HUES48 (cell line): Measurements from ENCODE around the gene ABITRAM.
"Not testable (repeated sequence)": the region's sequence is repeated elsewhere in the genome, so short reads cannot be mapped to it uniquely, and the experiment has no call there.

Experiments used
- H3K27ac ChIP-seq: one replicate; pipeline ENCODE4 v1.7.0; 2013; ENCODE audit warnings: low read depth, low read length, inconsistent platforms
- H3K27me3 ChIP-seq: 2 replicates; pipeline ENCODE4 v1.6.1; 2013; ENCODE audit warnings: mild to moderate bottlenecking, low read length; ENCODE audit not compliant: control insufficient read depth, insufficient read depth
- H3K36me3 ChIP-seq: 2 replicates; pipeline ENCODE4 v1.6.1; 2013; ENCODE audit warnings: low read length; ENCODE audit not compliant: control insufficient read depth, insufficient read depth
- H3K4me1 ChIP-seq: 2 replicates; pipeline ENCODE4 v1.6.1; 2013; ENCODE audit warnings: mild to moderate bottlenecking, low read length; ENCODE audit not compliant: control insufficient read depth, insufficient read depth
- H3K4me3 ChIP-seq: 2 replicates; pipeline ENCODE4 v1.5.1; 2013; ENCODE audit warnings: mild to moderate bottlenecking, low read depth, low read length
- H3K9ac ChIP-seq: 2 replicates; pipeline ENCODE4 v1.6.1; 2013; ENCODE audit warnings: mild to moderate bottlenecking, low read depth, low read length, moderate library complexity
- H3K9me3 ChIP-seq: 2 replicates; pipeline ENCODE4 v1.6.1; 2013; ENCODE audit warnings: low read length; ENCODE audit not compliant: control insufficient read depth, insufficient read depth

Gene ABITRAM

DNA sequence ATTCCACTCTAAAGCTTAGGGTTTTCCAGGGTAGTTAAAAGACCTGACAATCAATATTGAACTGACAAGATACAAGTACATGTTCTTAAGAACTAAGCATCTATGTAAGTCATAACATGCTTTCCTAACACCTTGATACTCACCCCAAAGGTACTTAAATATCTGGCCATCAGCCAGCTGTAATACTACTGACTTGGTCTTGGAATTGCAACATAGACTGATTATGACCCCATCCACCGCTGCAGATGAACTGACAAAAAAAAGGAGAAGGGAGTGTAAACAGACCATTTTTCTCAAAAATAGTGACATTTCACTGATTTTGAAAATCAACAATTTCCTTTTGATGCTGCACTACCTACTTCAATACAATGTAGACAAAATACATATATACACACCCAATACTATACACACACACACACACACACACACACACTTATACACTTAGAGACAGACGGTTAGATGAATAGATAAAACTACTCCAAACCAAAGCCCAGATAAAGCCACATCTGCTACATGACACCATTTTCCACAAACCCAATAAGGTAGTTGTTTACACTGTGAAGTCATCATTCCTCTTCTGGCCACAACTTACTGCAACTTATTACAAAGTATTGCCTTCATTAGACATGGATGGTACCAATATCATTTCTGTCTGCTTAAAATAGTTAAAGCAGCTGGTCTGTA, 30.6 kb upstream of the ABITRAM start:
- Histone ChIP-seq H3K36me3 (peaks cover 92% of the 10 kb centered on the region), H3K27ac (no peak overlapping the region), H3K4me1 (no peaks in the 10 kb centered on the region), H3K4me3 (no peak overlapping the region), H3K27me3 (no peaks in the 10 kb centered on the region), H3K9me3 (no peaks in the 10 kb centered on the region), H3K9ac (no peak overlapping the region)

GRCh38 chr9:108904161-108904560, 30.0 kb upstream of the ABITRAM start:
- Histone ChIP-seq H3K4me3 (no peak overlapping the region), H3K36me3 (peaks cover 94% of the 10 kb centered on the region), H3K9me3 (no peaks in the 10 kb centered on the region), H3K27me3 (no peaks in the 10 kb centered on the region), H3K9ac (no peak overlapping the region), H3K4me1 (no peaks in the 10 kb centered on the region), H3K27ac (no peak overlapping the region)

DNA sequence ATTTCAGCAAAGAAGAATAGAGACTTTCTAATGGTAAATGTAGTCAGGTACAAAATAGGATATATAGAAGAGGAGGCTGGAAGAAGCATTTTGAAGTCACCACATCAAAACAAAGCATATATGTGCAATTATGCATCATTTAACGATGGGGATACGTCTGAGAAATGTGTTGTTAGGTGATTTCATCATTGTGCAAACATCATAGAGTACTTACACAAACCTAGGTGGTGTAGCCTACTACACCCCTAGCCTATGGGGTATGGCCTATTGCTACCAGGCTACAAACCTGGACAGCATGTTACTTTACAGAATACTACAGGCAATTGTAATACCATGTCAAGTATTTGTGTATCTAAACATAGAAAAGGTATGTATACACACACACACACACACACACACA, 28.7 kb upstream of the ABITRAM start:
- peaks cover 95% of the 10 kb centered on the region for H3K36me3 ChIP-seq
- no peaks in the 10 kb centered on the region for H3K9me3 ChIP-seq
- no peak overlapping the region for H3K27ac ChIP-seq
- no peak overlapping the region for H3K4me3 ChIP-seq
- H3K27me3 ChIP-seq = no peaks in the 10 kb centered on the region
- no peaks in the 10 kb centered on the region for H3K4me1 ChIP-seq
- H3K9ac ChIP-seq = no peak overlapping the region

GRCh38 chr9:108910402-108910801, 23.8 kb upstream of the ABITRAM start:
- H3K36me3 ChIP-seq = peaks cover 94% of the 10 kb centered on the region
- H3K27me3 ChIP-seq = no peaks in the 10 kb centered on the region
- H3K4me3 ChIP-seq = no peak overlapping the region

GRCh38 chr9:108910914-108911313, 23.3 kb upstream of the ABITRAM start:
- no peak overlapping the region for H3K9ac ChIP-seq
- no peak overlapping the region for H3K27ac ChIP-seq
- H3K4me1 ChIP-seq = no peaks in the 10 kb centered on the region
- no peaks in the 10 kb centered on the region for H3K27me3 ChIP-seq
- peaks cover 94% of the 10 kb centered on the region for H3K36me3 ChIP-seq
- no peaks in the 10 kb centered on the region for H3K9me3 ChIP-seq
- H3K4me3 ChIP-seq = no peak overlapping the region

More at GRCh38 chr9:108910402-108910801, 23.8 kb upstream of the ABITRAM start:
- no peaks in the 10 kb centered on the region for H3K9me3 ChIP-seq
- H3K4me1 ChIP-seq = no peaks in the 10 kb centered on the region
- no peak overlapping the region for H3K9ac ChIP-seq
- no peak overlapping the region for H3K27ac ChIP-seq

DNA sequence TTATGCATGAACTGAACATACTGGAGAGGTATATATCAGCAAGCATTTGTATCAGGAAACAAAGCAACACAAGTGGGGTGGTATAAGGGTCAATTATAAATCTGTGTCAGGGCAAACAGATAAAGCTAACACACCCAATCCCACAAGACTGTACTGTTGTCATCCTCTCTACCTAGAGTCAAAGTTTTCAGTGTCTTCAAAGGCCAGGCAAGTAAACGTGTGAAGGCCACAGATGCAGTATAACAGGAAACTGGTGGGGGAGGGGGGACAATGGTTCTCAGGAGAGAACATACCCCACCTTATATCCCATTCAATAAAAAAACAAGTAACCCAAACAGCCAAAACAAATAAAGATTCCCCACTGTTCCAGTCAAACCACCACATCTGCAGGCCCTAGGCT, 22.4 kb upstream of the ABITRAM start:
- Histone ChIP-seq H3K36me3 (peaks cover 94% of the 10 kb centered on the region), H3K4me1 (no peaks in the 10 kb centered on the region), H3K9me3 (no peaks in the 10 kb centered on the region), H3K27ac (no peak overlapping the region), H3K4me3 (no peak overlapping the region), H3K27me3 (no peaks in the 10 kb centered on the region), H3K9ac (no peak overlapping the region)

DNA sequence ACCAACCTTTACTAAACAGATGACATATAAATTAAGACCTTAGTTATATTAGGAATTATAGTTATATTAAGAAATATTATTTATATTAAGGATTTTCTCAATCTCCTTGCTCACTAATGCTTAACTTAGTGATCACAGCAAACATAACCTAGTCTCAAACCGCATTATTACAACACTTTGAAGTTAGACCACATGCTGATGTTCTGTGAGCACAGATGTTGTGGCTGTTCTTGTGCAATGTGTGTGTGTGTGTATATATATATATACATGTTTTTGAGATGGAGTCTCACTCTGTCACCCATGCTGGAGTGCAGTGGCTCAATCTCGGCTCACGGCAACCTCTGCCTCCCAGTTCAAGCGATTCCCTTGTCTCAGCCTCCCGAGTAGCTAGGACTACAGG, 20.8 kb upstream of the ABITRAM start:
- H3K27me3 ChIP-seq = no peaks in the 10 kb centered on the region
- no peak overlapping the region for H3K27ac ChIP-seq
- peaks cover 92% of the 10 kb centered on the region for H3K36me3 ChIP-seq
- no peak overlapping the region for H3K4me3 ChIP-seq
- H3K4me1 ChIP-seq = no peaks in the 10 kb centered on the region
- no peaks in the 10 kb centered on the region for H3K9me3 ChIP-seq
- no peak overlapping the region for H3K9ac ChIP-seq

DNA sequence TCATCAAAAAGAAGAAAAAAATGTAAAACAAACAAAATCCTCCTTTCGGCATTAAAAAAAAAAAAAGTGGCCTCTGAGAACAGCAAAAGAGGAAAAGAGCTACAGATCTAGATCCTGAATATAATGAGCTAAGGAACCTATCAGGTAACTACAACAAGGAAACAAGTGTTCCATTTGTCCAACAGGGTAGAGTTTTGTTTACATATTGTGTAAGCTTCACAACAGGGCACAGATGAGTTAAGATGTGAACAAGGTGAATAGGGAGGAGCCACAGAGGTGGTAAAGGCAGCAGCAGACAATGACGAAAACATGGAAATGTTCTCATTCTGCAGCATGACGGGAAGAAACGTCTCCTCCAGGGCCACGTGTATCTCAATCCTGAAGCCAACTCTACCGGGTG, 14.7 kb upstream of the ABITRAM start:
- Histone ChIP-seq H3K27ac (no peak overlapping the region), H3K4me3 (no peak overlapping the region), H3K27me3 (no peaks in the 10 kb centered on the region), H3K9ac (no peak overlapping the region), H3K36me3 (peaks cover 88% of the 10 kb centered on the region), H3K9me3 (no peaks in the 10 kb centered on the region), H3K4me1 (no peaks in the 10 kb centered on the region)

GRCh38 chr9:108920401-108920800, 13.8 kb upstream of the ABITRAM start:
- not testable (repeated sequence) for H3K9me3 ChIP-seq, H3K27ac ChIP-seq, H3K4me1 ChIP-seq, H3K9ac ChIP-seq, H3K4me3 ChIP-seq, H3K27me3 ChIP-seq
- H3K36me3 ChIP-seq = peaks cover 89% of the 10 kb centered on the region

- Histone ChIP-seq H3K9ac (no peak overlapping the region), H3K4me1 (no peaks in the 10 kb centered on the region), H3K27ac (no peak overlapping the region), H3K9me3 (no peaks in the 10 kb centered on the region), H3K4me3 (no peak overlapping the region), H3K36me3 (peaks cover 89% of the 10 kb centered on the region), H3K27me3 (no peaks in the 10 kb centered on the region)
Measured at GRCh38 chr9:108921200-108921599, 13.0 kb upstream of the ABITRAM start.

DNA sequence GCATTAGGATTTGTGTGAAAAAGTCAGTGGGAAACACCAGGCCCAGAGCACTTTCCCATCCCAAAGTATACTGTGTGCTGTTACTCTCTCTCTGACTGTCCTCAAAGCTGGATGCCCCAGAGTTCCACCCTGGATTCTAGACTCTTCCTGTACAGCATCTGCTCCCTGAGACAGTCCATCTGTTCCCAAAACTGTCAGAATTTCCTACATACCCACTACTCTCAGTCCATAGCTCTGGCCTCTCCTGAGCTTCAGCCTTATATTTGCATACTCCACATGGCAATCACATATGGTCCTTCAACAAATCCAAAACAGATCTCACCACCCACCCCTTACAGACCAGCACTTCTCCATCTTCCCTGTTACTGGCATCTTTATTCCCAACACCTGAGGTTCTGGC, 9.7 kb upstream of the ABITRAM start:
- H3K36me3 ChIP-seq = peaks cover 90% of the 10 kb centered on the region
- H3K9me3 ChIP-seq = no peaks in the 10 kb centered on the region
- no peak overlapping the region for H3K9ac ChIP-seq
- no peak overlapping the region for H3K27ac ChIP-seq
- H3K4me1 ChIP-seq = no peaks in the 10 kb centered on the region
- H3K27me3 ChIP-seq = no peaks in the 10 kb centered on the region
- no peak overlapping the region for H3K4me3 ChIP-seq
